ENCODE data around the gene FFAR2.
"Not testable (repeated sequence)": the region's sequence is repeated elsewhere in the genome, so short reads cannot be mapped to it uniquely, and the experiment has no call there.

FFAR2 gene

GRCh38 chr19:35447606-35448469 is at the start of gene FFAR2:
Gene FFAR2, plus strand, starts transcription at chr19:35448257. Its CDS starts 1,458 bp downstream, at chr19:35449715.
- DNase-seq, result no peak

GRCh38 chr19:35398570-35398969 is 49.5 kb upstream of the FFAR2 start:
- DNase-seq, result no peak

GRCh38 chr19:35399231-35399630 is 48.8 kb upstream of the FFAR2 start:
- DNase-seq, result no peak

- DNase-seq, result no peak
Observed at GRCh38 chr19:35399948-35400772, 47.9 kb upstream of the FFAR2 start.

- DNase-seq, result no peak
Observed at GRCh38 chr19:35400773-35401100, 47.3 kb upstream of the FFAR2 start.

GRCh38 chr19:35401416-35401815 is 46.6 kb upstream of the FFAR2 start:
- DNase-seq, result not testable (repeated sequence)

- no peak for DNase-seq
Observed at GRCh38 chr19:35403116-35403760, 44.8 kb upstream of the FFAR2 start.

GRCh38 chr19:35404879-35405622 is 43.0 kb upstream of the FFAR2 start:
- DNase-seq, result no peak

- no peak for DNase-seq
Observed at GRCh38 chr19:35407619-35408018, 40.4 kb upstream of the FFAR2 start.

- DNase-seq, result no peak
Observed at GRCh38 chr19:35408284-35409171, 39.5 kb upstream of the FFAR2 start.

GRCh38 chr19:35409191-35409590 is 38.9 kb upstream of the FFAR2 start:
- no peak for DNase-seq

- DNase-seq, result no peak
Observed at GRCh38 chr19:35410487-35410886, 37.6 kb upstream of the FFAR2 start.

GRCh38 chr19:35414442-35414841 is 33.6 kb upstream of the FFAR2 start:
- DNase-seq, result no peak

GRCh38 chr19:35416331-35416730 is 31.7 kb upstream of the FFAR2 start:
- no peak for DNase-seq

- no peak for DNase-seq
Observed at GRCh38 chr19:35417278-35417677, 30.8 kb upstream of the FFAR2 start.

- DNase-seq, result no peak
Observed at GRCh38 chr19:35417713-35418534, 30.1 kb upstream of the FFAR2 start.

- no peak for DNase-seq
Observed at GRCh38 chr19:35419046-35419445, 29.0 kb upstream of the FFAR2 start.

GRCh38 chr19:35419805-35420204 is 28.3 kb upstream of the FFAR2 start:
- DNase-seq, result no peak

GRCh38 chr19:35421362-35421761 is 26.7 kb upstream of the FFAR2 start:
- DNase-seq, result no peak

GRCh38 chr19:35423406-35423805 is 24.7 kb upstream of the FFAR2 start:
- DNase-seq, result not testable (repeated sequence)

- no peak for DNase-seq
Observed at GRCh38 chr19:35425682-35426081, 22.4 kb upstream of the FFAR2 start.
